GM18861 (cell line): Measurements from ENCODE around the gene SPSB1.

Experiments
- ATAC-seq: cut with Tn5 transposase; IDR thresholded peaks from one replicate; pipeline ENCODE4 v1.9.1; 2021; ENCODE audit not compliant: unreplicated experiment

The SPSB1 gene

DNA sequence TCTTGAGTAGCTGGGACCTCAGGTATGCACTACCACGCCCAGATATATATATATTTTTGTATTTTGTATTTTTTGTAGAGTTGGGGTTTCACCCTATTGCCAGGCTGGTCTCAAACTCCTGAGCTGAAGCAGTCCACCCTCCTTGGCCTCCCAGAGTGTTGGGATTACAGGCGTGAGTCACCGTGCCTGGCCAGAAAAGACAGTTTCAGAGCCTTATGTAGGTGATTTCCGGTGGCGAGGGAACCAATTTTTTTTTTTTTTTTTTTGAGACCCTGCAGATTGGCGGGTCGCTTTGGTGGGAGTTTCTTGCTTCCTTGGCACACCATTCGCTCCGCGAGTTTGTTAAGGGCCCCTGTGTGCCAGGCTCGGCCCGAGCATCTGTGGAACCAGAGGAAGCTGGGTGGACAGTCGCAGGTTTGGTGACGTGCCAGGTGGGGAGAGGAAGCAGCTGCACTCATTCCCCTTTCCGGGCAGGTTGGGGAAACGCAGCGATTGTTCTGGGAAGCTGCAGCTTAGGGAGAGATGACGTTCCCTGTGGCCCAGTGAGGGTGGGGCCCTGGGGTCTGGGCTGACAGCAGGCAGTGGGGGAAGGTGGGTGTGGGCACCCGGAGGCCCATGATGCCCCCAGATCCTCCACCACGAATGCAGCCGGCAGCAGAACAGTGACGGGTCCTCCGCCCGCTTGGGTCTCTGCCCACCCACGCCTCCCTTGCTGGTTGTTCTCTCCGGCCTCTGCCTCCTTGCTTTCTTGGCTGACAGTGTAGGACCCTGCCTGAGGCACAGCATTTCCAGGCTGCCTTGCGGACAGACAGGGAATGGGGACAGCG, 25.1 kb downstream of the SPSB1 start:
- ATAC-seq: no peak

DNA sequence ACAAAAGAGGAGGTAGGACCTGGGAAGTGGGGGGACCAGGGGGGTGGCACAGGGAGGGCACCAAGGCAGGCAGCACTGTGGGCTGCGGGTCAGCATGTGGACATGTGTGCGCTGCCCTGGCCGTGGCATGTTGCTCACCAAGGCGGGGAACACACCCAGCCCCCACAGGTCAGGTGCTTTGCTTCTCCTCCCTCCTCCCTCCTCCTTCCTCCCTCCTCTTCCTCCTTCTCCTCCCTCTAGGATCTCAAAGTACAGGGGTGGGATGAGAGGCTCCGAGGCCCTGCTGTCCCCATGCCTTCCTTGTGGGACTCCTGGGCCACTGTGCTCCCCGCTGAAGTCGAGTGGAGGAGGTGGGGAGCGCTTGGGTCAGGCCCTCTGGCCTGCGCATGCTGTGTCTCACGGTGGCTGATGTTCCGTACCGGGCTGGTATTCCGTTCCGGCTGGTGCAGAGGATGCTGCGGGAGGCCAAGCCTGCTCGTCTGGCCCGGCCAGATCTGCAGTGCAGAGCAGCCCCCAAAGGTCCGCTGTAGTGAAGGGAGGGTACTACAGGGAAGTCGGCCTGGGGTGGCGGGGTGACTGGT, 26.6 kb downstream of the SPSB1 start:
- ATAC-seq: no peak

DNA sequence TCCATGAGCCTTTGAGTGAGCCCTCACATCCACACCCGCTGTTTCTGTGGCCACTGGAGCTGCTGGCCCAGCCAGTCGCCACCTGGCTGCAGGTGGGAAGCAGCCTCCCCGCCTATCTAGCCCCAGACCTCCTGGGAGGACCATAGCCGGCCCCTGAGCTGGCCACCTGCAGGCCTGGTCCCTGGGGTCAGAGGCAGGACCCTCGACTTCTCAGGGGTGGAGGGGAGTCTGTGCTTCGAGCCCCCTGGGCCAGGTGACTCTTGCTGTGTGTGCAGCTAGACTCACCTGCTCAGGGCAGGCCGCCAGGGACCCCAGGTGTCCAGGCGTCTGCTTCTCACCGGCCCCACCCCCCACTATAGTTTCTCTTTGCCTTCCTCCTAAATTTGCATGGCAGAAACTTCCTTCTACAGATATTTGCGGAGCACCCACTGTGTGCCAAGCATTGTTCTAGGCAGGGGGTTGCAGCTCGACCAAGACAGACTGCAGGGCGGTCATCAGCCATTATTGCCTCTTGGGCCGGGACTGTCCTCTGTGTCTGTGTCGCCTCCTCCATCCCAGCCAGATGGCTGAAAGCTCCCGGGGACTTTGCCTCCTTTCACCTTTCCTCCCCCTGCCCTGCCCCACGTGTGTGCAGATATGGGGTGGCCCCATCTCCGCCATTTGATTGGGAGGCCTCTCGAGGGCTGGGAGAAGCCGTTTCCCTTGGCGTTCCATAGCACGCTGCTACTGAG, 27.3 kb downstream of the SPSB1 start:
- ATAC-seq: no peak

DNA sequence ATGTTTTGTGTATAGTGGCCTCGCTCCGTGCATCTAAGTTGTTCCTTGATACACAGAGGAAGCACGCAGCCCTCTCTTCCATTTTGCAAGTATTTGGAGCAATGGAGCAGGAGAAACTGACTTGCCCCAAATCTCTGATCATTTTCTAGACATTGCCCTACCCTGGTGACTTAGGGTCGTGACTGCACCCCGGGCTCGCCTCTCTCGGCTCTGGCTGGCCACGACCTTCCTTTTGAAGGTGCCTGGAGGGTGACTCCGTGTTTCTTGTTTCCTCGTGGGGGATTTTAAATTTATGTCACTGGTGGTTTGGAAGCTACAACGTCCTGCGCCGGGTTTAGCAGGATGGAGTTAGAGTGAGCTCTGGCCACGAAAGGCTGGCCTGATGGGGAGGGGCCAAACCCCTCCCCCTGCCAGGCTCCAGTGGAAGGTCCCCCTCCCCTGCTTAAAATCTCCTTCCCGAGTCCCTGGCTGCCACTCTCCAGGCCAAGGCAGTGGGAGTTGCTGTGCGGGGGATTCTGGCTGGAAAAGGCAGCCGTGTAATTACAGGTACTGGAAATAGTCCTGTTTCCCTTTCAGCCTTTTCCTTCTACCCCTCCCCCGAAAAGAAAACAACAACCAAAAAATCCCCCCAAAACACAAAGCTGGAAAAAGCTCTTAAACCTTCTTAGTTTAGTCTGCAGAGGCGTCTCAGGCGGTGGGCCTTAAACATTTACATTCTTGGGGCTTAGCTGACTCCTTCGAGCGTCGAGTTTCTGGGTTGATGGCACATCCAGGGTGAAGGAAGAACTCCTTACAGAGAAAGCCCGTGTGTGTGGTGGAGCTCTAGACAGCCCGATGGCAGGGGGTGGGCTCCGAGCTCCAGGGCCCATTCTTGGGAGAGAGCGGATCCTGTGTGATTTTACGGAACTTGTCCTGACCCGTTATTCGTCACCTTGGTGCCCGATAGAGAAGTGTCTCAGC, 28.1 kb downstream of the SPSB1 start:
- no peak for ATAC-seq

DNA sequence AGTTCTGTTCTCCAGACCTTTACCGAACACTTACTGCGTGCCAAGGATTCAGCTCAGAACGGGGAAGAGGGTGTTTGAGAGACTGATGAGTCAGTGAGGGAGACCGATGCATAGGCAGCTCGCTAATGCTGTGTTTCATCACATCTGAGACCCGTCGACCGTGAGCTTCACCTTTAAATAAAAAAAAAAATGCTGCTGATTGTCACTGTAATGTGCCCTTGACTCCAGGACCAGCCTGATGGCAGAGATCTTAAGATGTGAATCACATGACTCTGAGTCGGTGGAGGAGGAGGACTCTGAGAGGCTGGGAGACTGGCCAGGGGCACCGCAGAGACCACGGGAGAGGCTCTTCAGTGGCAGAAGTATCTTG, 28.8 kb downstream of the SPSB1 start:
- ATAC-seq: no peak

DNA sequence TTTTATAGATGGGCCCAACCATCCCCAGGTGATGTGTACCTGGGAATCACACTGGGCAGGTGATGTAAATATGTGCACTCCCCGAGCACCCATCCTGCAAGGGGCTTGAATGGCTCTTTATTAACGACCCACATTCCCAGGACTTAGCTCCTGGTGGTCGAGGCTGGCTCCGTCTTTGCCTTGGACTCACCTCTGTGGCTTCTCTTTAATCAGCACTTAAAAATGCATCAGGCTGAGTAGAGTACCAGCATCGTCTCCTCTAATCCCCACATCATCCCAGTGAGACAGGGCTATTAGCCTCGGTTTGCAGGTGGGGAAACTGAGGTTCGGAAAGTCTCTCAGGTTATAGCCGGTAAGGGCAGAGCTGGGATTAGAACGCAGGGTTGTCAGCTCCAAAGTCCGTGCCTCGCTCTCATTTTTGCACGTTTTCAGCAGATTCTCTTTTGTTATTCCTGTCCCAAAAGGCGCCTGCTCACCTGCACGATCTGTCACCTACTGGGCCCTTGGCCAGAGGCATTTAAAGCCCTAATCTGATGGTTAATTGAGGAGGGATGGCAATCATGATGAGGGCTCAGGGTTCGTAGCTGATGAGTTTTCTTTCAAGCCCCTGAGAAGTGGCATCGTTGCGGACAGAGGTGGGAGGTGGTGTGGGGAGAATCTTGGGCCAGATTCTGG, 29.4 kb downstream of the SPSB1 start:
- no peak for ATAC-seq

DNA sequence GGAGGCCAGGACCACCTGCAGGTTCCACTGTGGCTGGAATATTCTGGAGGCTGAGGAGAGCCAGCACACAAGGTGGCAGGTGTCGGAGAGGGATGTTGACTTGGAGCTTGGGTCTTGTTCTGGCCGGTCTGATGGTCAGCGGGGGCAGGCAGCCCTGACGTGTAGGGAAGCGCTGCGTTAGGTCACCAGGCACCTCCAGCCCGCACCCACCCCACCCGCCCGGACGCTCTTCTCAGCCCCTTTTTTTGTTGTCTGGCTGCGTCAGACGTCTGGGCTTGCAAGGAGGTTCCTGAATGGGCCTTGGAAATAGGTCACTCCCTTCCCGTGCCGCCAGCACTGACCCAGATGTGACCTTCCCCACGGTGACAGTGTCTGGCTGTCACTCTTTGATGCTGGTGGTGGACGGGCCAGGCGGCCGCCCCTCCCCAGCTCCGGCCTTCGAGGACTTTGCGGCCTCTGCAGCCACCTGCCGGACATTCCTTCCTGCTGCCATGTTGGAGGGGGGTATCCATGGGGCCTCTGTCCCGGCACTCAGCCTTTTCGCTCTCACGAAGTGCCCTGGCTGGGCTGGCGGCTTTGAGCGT, 30.1 kb downstream of the SPSB1 start:
- no peak for ATAC-seq

DNA sequence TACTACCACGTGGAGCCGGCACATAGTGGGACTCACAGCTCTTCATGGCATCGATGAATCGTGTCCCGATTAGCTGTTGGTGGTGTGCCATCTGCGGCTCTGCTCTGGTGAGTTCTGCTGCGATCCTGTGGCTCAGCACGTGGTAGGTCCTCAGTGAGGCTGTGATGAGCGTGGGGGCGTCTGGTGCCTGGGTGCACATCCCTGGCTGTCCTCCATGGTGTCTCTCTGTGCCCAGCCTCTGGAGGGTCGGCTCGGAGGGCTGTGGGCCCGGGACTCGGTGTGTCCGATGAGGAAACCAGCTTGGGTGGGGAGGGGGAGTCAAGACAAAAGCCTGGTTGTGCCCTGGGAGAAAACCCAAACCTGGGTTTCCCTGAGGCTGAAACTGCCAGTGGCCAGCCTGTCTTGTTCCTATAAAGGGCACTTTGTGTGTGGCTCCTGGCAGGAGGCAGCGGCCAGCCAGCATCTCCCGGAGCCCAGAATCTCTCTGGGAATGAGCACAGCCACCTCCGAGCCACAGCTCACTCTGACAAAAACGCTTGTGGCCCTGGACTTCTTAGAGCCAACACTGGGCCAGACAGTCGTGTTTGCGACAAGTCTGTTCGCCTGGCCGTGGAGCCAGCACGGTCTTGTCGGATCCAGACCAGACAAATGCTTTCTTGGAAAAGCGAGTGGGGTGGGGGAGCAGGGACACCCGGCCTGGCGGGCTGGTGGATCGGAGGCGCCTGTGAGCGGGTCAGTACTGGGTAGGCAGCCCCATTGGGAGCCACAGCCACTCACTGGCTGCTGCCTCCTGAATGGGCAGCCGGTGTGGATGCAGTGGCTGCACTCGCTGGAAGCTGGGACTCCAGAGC, 31.8 kb downstream of the SPSB1 start:
- no peak for ATAC-seq

DNA sequence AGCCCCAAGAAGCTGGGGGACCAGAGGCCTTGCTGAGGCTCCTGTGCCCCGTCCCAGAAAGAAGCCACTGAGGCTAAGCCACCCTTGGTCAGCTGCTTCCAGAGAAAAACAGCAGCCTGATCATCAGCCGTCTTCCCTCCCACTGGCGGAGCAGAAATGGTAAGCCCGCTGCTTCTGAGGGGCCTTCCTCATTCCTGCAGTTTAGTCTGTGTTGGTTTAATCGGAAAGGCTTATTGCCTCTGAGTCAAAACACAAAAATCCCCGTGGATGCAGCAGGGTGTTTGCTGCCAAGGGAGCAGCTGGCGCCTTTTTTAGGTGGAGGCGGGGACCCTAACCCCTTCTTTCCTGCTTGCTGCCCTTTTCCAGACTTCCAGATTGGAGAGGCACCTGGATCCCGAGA, 33.9 kb downstream of the SPSB1 start:
- no peak for ATAC-seq

DNA sequence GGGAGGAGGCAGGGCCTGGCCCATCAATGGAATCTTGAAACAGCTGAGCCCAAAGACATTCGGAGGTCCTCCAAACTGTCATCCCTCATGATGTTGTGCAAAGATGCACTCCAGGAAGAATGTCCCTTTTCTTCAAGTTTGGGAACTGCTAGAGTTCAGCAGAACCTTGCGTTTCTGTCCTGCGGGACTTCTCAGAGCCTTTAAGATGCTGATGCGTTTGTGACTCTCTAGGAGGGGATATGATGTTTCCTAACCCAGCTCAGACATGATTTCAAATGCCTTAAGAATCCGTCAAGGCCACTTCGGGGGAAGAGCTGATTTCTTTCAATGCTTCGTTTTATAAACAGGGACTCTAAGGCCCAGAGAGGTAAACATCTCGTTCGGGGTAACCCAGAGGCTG, 35.5 kb downstream of the SPSB1 start:
- no peak for ATAC-seq

DNA sequence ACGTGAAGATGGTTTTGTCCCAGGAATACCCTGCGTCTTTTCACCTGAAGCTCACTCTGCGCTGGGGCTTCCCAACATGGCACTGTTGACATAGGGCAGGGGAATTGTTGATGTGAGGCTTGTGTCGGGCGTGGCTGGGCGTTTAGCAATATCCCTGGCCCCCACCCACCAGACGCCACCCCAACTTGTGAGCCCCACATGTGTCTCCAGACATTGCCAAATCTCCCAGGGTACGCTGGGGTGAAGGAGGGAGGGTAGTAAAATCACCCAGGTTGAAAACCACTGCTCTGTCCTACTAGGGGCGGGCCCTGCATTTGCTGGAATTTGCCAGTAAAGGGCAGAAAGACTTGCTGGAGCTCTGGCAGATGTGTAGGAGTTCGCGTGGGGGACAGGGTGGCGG, 36.0 kb downstream of the SPSB1 start:
- no peak for ATAC-seq

DNA sequence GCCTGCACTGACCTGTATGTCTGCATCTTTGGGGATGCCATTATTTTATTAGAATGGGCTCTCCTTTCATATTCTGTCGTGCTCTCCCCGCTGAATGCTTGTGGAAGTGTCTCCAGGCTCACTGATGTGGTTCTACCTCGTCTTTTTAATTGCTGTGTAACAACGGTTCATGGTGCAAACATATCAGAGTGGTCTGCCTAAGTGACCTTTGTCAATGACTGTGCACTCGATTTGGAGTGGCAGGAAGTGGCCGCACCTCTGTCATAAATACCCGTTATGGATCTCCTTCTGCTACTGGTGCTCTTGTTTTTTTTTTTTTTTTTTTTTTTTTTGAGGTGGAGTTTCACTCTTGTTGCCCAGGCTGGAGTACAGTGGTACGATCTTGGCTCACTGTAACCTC, 38.3 kb downstream of the SPSB1 start:
- no peak for ATAC-seq

DNA sequence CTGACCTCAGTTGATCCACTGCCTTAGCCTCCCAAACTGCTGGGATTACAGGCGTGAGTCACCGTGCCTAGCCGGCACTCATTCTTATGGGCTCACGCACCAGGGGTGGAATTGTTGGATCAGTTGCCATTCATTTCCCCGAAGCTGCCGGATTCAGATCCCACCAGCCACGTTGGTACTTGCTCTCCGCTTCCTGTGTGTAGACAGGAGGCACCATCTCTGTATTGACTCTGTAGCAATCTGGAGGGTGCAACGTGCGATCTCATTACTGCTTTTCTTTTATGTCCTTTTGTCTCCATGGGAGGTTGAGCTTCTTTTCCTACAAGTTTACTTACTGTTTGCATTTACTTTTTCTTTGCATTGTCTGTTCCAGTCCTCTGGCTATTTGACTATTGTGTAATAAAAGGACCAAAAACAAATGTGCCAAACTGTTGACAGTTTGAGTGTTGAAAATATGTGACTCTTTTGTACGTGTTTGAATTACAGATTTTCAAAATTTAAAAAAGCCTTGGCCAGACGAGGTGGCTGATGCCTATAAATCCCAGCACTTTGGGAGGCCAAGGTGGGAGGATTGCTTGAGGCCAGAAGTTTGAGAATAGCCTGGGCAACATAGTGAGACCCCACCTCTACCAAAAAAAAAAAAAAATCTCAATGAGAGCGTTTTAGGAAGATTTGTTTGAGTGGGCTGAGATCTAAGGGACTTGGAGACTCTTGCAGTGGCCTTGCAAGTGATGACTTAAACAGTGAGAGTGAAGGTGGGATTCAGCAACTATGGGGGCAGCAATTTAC, 39.1 kb downstream of the SPSB1 start:
- no peak for ATAC-seq

DNA sequence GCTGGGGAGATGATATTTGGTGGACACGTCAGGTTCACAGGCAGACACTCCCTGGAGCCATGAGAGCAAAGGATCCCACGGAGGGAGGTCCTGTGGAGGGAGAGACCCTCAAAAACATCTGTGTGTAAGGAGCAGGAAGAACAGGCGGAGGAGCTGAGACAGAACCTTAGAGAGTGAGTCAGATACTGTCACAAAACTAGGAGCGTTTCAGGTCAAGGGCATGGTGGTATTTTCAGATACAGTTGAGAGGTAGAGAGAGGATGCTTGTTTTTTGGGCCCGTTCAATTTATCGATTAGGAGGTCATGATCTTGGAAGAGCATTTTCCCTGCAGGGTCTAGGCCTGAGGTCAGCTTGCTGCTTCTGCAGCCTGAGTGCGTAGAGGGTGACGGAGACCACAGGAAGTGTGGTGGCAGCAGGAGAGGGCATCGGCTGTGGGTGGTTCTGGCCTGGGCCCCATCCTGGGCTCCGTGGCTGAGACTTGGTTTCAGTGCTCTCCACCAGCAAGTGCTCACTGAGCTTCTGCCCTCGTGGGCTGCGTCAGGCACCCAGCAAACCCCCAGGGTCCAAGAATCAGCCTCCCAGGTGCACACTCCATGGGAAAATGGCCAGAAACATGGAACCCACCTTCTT, 39.9 kb downstream of the SPSB1 start:
- no peak for ATAC-seq

DNA sequence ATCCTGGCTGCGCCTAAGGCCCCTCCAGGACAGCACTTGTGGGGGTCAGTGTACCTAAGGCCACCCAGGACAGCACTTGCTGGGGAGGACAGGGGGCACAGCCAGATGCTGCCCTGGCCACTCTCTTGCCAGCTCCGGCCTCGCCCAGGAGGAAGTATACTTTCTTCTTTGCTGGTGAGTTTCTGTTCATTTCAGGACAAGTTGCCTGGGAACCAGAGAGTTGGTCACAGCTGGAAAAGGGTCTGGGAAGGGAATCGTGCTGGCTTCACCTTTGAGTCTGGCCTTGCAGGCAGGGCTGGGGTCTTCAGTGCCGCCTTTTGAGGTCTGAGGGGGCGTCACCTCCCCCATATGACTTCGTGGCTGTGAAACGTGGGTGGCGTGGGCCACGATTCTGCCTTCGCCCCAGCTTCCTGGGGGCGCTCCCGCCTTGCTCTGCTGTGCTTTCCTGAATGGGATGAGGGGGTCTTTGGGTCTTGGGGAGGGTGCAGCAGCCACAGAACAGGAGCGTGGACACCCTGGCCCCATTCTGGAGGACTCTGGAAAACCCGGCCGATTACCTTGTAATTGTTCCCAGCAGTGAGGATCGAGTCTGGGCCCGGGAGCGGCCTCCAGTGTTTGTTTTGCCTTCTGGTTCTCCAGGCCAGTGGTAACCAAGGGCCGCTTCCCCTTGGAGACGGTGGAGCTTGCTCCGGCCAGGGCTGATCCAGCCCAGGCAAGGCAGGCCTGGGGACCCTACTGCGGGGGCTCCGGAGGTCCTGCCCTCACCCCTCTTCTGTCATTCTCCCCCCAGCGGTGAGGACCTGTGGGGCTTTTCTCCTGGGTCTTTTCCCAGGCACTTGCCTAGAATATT, 45.9 kb downstream of the SPSB1 start:
- ATAC-seq: no peak

DNA sequence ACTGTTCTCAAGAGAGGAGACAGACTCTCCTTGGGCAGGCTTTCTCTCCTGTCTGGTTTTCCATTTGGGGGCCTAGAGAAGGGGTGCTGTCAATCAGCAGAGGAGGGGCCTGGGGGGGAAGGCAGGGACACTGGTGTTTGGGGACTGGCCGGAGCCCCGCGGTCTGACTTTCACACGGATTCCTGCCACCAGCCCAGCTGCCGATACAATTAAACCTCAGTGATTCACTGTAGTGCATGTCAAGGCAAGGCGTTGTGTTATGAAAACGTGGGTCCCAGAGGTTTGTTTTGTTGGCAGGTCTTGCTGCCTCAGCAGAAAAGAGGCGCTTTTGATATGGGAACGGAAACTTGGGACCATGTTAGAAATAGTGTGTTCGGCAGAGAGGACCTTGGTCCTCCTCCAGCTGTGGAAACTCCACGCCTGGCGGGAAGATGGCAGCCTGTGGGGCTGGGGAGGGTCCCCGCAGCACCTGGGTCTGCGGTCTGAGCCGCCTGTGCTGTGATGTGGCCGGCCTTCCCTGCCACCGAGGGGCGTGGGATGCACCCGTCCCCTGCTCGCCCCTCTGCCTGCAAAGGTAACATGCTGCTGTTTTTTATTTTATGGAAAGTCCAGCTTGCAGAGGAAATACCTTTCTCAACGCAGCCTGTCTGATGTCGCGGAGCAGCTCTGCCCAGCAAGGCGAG, 47.6 kb downstream of the SPSB1 start:
- ATAC-seq: no peak

DNA sequence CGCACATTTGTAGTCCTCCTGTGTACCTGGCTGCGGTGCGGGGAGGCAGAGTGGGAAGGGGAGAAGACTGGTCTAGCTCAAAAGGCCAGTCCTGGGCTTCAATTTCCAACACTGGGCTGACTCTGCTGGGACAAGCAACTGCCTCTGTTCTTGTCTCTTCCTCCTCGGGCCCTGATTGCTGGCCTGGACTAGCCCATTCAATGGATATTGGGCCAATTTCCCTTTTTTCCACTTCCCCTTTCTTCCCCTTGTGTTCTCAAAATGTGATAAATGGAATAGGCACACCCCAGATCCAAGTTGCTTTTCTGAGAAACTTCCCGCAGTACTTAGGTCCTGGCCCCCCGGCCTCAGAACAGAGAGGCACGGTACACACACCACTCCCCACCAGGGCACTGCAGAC, 48.2 kb downstream of the SPSB1 start:
- no peak for ATAC-seq
